Measurements from ENCODE around the gene CHTF18.
A peak's percentile ranks its signal among the peaks of the same experiment; 100 is the strongest.

Gene CHTF18

GRCh38 chr16:760065-760464 lies 28.4 kb upstream of the CHTF18 start:
- DNase-seq (ENCODE audit: low read depth, low spot score), result no peak

GRCh38 chr16:760545-761343 lies 27.7 kb upstream of the CHTF18 start, which contains the start of gene MSLN:
Gene MSLN (plus strand): TSS chr16:760734. CDS start chr16:762681, 1,947 bp downstream.
- DNase-seq (ENCODE audit: low read depth, low spot score), result peak; percentile 38

GRCh38 chr16:761625-762513 lies 26.6 kb upstream of the CHTF18 start:
- no peak for DNase-seq (ENCODE audit: low read depth, low spot score)

GRCh38 chr16:762595-763268 lies 25.7 kb upstream of the CHTF18 start:
- DNase-seq (ENCODE audit: low read depth, low spot score), result no peak

- DNase-seq (ENCODE audit: low read depth, low spot score), result no peak
Observed at GRCh38 chr16:763369-764183, 24.8 kb upstream of the CHTF18 start.

GRCh38 chr16:764184-764750 lies 24.2 kb upstream of the CHTF18 start:
- no peak for DNase-seq (ENCODE audit: low read depth, low spot score)

GRCh38 chr16:764848-765487 lies 23.5 kb upstream of the CHTF18 start:
- DNase-seq (ENCODE audit: low read depth, low spot score), result no peak

- no peak for DNase-seq (ENCODE audit: low read depth, low spot score)
Observed at GRCh38 chr16:765488-765865, 22.9 kb upstream of the CHTF18 start.

GRCh38 chr16:766008-766819 lies 22.2 kb upstream of the CHTF18 start:
- no peak for DNase-seq (ENCODE audit: low read depth, low spot score)

- DNase-seq (ENCODE audit: low read depth, low spot score), result no peak
Observed at GRCh38 chr16:766820-767640, 21.4 kb upstream of the CHTF18 start.

- no peak for DNase-seq (ENCODE audit: low read depth, low spot score)
Observed at GRCh38 chr16:767743-768235, 20.6 kb upstream of the CHTF18 start.

GRCh38 chr16:768428-768827 lies 20.0 kb upstream of the CHTF18 start:
- DNase-seq (ENCODE audit: low read depth, low spot score), result no peak

- DNase-seq (ENCODE audit: low read depth, low spot score), result peak; percentile 48
Observed at GRCh38 chr16:769184-769784, 19.1 kb upstream of the CHTF18 start.

GRCh38 chr16:769934-770333 lies 18.5 kb upstream of the CHTF18 start:
- no peak for DNase-seq (ENCODE audit: low read depth, low spot score)

- no peak for DNase-seq (ENCODE audit: low read depth, low spot score)
Observed at GRCh38 chr16:770411-770810, 18.0 kb upstream of the CHTF18 start.

- DNase-seq (ENCODE audit: low read depth, low spot score), result no peak
Observed at GRCh38 chr16:772959-773358, 15.5 kb upstream of the CHTF18 start.

GRCh38 chr16:774086-775001 lies 14.1 kb upstream of the CHTF18 start:
- no peak for DNase-seq (ENCODE audit: low read depth, low spot score)

Data from ELF-1 (cell line).